GM23248 (cell line): ENCODE results near the gene MFNG. TPM values are rescaled to one million over a fixed set of nuclear protein-coding genes. Genes with fewer than 3 reads are reported as not detected.

Experiments
- DNase-seq: peaks from one replicate; pipeline ENCODE4 v3.0.0-alpha.2; 2015
- H2AFZ ChIP-seq: fragments of 200-600 bp; sonication (generic); 2 replicates; pipeline ENCODE4 v1.6.1; 2016; ENCODE audit warnings: antibody characterized with exemption
- H3F3A ChIP-seq: fragments of 200-600 bp; sonication (generic); 2 replicates; pipeline ENCODE4 v1.6.1; 2016; ENCODE audit warnings: mild to moderate bottlenecking, antibody characterized with exemption, mixed run types; ENCODE audit not compliant: insufficient read depth
- H3K27ac ChIP-seq: fragments of 200-600 bp; sonication (generic); 2 replicates; pipeline ENCODE4 v1.5.1; 2016; ENCODE audit warnings: mild to moderate bottlenecking
- H3K27me3 ChIP-seq: fragments of 200-600 bp; sonication (generic); replicated peaks from 2 replicates; pipeline ENCODE4 v1.6.1; 2016; ENCODE audit warnings: mild to moderate bottlenecking; ENCODE audit not compliant: insufficient read depth
- H3K36me3 ChIP-seq: fragments of 200-600 bp; sonication (generic); 2 replicates; pipeline ENCODE4 v1.6.1; 2016; ENCODE audit warnings: low read depth, mild to moderate bottlenecking
- H3K4me1 ChIP-seq: fragments of 200-600 bp; sonication (generic); 2 replicates; pipeline ENCODE4 v1.6.1; 2016; ENCODE audit warnings: mild to moderate bottlenecking; ENCODE audit not compliant: insufficient read depth
- H3K4me2 ChIP-seq: fragments of 200-600 bp; sonication (generic); one replicate; pipeline ENCODE4 v1.6.1; 2016; ENCODE audit warnings: mild to moderate bottlenecking; ENCODE audit not compliant: unreplicated experiment
- H3K4me3 ChIP-seq: fragments of 200-600 bp; sonication (generic); 2 replicates; pipeline ENCODE4 v1.5.1; 2016; ENCODE audit warnings: mild to moderate bottlenecking
- H3K79me2 ChIP-seq: fragments of 200-600 bp; sonication (generic); 2 replicates; pipeline ENCODE4 v1.6.1; 2016; ENCODE audit warnings: mild to moderate bottlenecking; ENCODE audit not compliant: insufficient read depth
- H3K9ac ChIP-seq: fragments of 200-600 bp; sonication (generic); 2 replicates; pipeline ENCODE4 v1.6.1; 2016; ENCODE audit warnings: mild to moderate bottlenecking
- H3K9me2 ChIP-seq: fragments of 200-600 bp; sonication (generic); 2 replicates; pipeline ENCODE4 v1.6.1; 2016; ENCODE audit warnings: mixed run types, mild to moderate bottlenecking, moderate library complexity; ENCODE audit not compliant: insufficient read depth
- H3K9me3 ChIP-seq: fragments of 200-600 bp; sonication (generic); one replicate; pipeline ENCODE4 v1.6.1; 2017; ENCODE audit warnings: low read depth
- H4K20me1 ChIP-seq: fragments of 200-600 bp; sonication (generic); 2 replicates; pipeline ENCODE4 v1.6.0; 2016; ENCODE audit not compliant: insufficient read depth
- EZH2 ChIP-seq: fragments of 200-600 bp; sonication (generic); IDR thresholded peaks from 2 replicates; pipeline ENCODE4 v1.6.1; 2018; ENCODE audit warnings: antibody characterized with exemption, mild to moderate bottlenecking; ENCODE audit not compliant: insufficient read depth, poor library complexity, severe bottlenecking
- EZH2phosphoT487 ChIP-seq: fragments of 200-600 bp; sonication (generic); IDR thresholded peaks from 2 replicates; pipeline ENCODE4 v1.6.1; 2018; ENCODE audit warnings: antibody characterized with exemption, moderate library complexity, mild to moderate bottlenecking, low read depth; ENCODE audit not compliant: insufficient read depth
- WGBS, 2 experiments: methylation state at CpG; one replicate each; pipeline ENCODE4 v1.1.6; 2015 to 2017; ENCODE audit warnings: low lambda C conversion rate in 2 of 2, low coverage in 1 of 2; ENCODE audit errors: missing lambda C conversion rate in 2 of 2; 5-methylcytosine and 5-hydroxymethylcytosine counted together
- in situ Hi-C: fragments of 300-500 bp; cut with MboI; formaldehyde crosslinking; loops from 2 replicates; pipeline ENCODE4 v1.15.0; 2020
- polyA plus RNA-seq: library from polyadenylated mRNA; unstranded; fragments of >200 nt; fragmentation: Nextera tagmentation; extraction: Ambion mirVana; gene quantifications from 2 replicates; pipeline ENCODE4 v1.2.1, GENCODE V29; 2016
- total RNA-seq: library from RNA; depleted of rRNA; stranded (reverse); fragments of >200 nt; shearing (Covaris generic); gene quantifications from 2 replicates; pipeline ENCODE4 v1.2.3, GENCODE V29; 2014

MFNG gene
- total and polyA plus RNA-seq, 2 experiments from 2014 or later = not detected

- no peaks in the 10 kb centered on the region for H3K79me2 ChIP-seq
- no peaks in the 10 kb centered on the region for H3K9me2 ChIP-seq
- peaks cover 13% of the 10 kb centered on the region for H3K4me1 ChIP-seq
- no peak overlapping the region for H2AFZ ChIP-seq
- H3K4me2 ChIP-seq = no peak overlapping the region
- H3K9ac ChIP-seq = no peak overlapping the region
- no peak for DNase-seq
- 79 to 83% methylated on average over 10 of the region's 10 CpGs for WGBS, 2 experiments
- no peak overlapping the region for H3K4me3 ChIP-seq
- H4K20me1 ChIP-seq = no peaks in the 10 kb centered on the region
- H3K9me3 ChIP-seq = no peaks in the 10 kb centered on the region
- H3F3A ChIP-seq = peaks cover 6% of the 10 kb centered on the region; the same call in 1 of the 2 replicates
- in situ Hi-C loops = no loop called here
- H3K36me3 ChIP-seq = no peaks in the 10 kb centered on the region
- TF ChIP-seq EZH2phosphoT487 (no peak), EZH2 (no peak)
- no peak overlapping the region for H3K27ac ChIP-seq
- no peaks in the 10 kb centered on the region for H3K27me3 ChIP-seq
Measured at GRCh38 chr22:37520776-37521191, 34.6 kb upstream of the MFNG start.

- no peaks in the 10 kb centered on the region for H3K9me2 ChIP-seq
- TF ChIP-seq EZH2 (no peak), EZH2phosphoT487 (no peak)
- in situ Hi-C loops = no loop called here
Measured at GRCh38 chr22:37519268-37520195, 33.3 kb upstream of the MFNG start, which contains the start of gene CARD10. TSS of gene CARD10 (minus strand) at chr22:37519415. CDS start at chr22:37519200, 215 bp downstream.

GRCh38 chr22:37518509-37519267, 32.5 kb upstream of the MFNG start:
- no peaks in the 10 kb centered on the region for H3K4me1 ChIP-seq
- peak overlapping the region; percentile 66 for H3K4me2 ChIP-seq
- no peaks in the 10 kb centered on the region for H3K9me2 ChIP-seq
- peak overlapping the region; percentile 72 for H2AFZ ChIP-seq
- no peaks in the 10 kb centered on the region for H3K79me2 ChIP-seq
- no peak overlapping the region for H3K27ac ChIP-seq
- H3K9me3 ChIP-seq = no peaks in the 10 kb centered on the region
- no peak for TF ChIP-seq EZH2
- no peak for TF ChIP-seq EZH2phosphoT487
- peak overlapping the region; percentile 77 for H3K4me3 ChIP-seq
- in situ Hi-C loops = no loop called here
- no peaks in the 10 kb centered on the region for H3K36me3 ChIP-seq
- no peaks in the 10 kb centered on the region for H4K20me1 ChIP-seq
- no peaks in the 10 kb centered on the region for H3F3A ChIP-seq
- WGBS, 2 experiments = 12 to 21% methylated on average over 30 to 53 of the region's 63 CpGs
- peak overlapping the region; percentile 67 for H3K9ac ChIP-seq
- H3K27me3 ChIP-seq = no peaks in the 10 kb centered on the region
- DNase-seq = peak; percentile 43

More at GRCh38 chr22:37519268-37520195, 33.3 kb upstream of the MFNG start, which contains the start of gene CARD10:
- H4K20me1 ChIP-seq = no peaks in the 10 kb centered on the region
- peak within 1 kb of the TSS; percentile 77 for H3K4me3 ChIP-seq
- H3K27me3 ChIP-seq = no peaks in the 10 kb centered on the region
- H3K79me2 ChIP-seq = no peaks in the 10 kb centered on the region
- peak within 1 kb of the TSS; percentile 66 for H3K4me2 ChIP-seq
- no peaks in the 10 kb centered on the region for H3K9me3 ChIP-seq
- no peaks in the 10 kb centered on the region for H3F3A ChIP-seq
- no peaks in the 10 kb centered on the region for H3K36me3 ChIP-seq
- H3K4me1 ChIP-seq = peaks cover 2% of the 10 kb centered on the region; the same call in 1 of the 2 replicates
- WGBS, 2 experiments = 7 to 10% methylated on average over 40 to 67 of the region's 99 CpGs
- DNase-seq = peak; percentile 45
- H2AFZ ChIP-seq = peak within 1 kb of the TSS; percentile 72
- H3K9ac ChIP-seq = peak within 1 kb of the TSS; percentile 67
- H3K27ac ChIP-seq = no peak within 1 kb of the TSS

- in situ Hi-C loops = no loop called here
- WGBS, 2 experiments = 87 to 88% methylated on average over 12 to 14 of the region's 15 CpGs
Measured at GRCh38 chr22:37517826-37518450, 31.8 kb upstream of the MFNG start.

More at GRCh38 chr22:37517826-37518450, 31.8 kb upstream of the MFNG start:
- peak overlapping the region; percentile 72 for H2AFZ ChIP-seq
- peak overlapping the region; percentile 77 for H3K4me3 ChIP-seq
- no peak overlapping the region for H3K27ac ChIP-seq
- no peaks in the 10 kb centered on the region for H4K20me1 ChIP-seq
- H3K27me3 ChIP-seq = no peaks in the 10 kb centered on the region
- no peak for DNase-seq
- peak overlapping the region; percentile 67; the same call in 1 of the 2 replicates for H3K9ac ChIP-seq
- H3K79me2 ChIP-seq = no peaks in the 10 kb centered on the region
- H3K4me2 ChIP-seq = peak overlapping the region; percentile 66
- 0 out of 2 replicates have a peak, but pooled peaks cover under 1% of the 10 kb centered on the region for H3F3A ChIP-seq
- H3K36me3 ChIP-seq = no peaks in the 10 kb centered on the region
- H3K4me1 ChIP-seq = peaks cover under 1% of the 10 kb centered on the region; the same call in 1 of the 2 replicates
- H3K9me2 ChIP-seq = no peaks in the 10 kb centered on the region
- H3K9me3 ChIP-seq = no peaks in the 10 kb centered on the region
- no peak for TF ChIP-seq EZH2phosphoT487
- no peak for TF ChIP-seq EZH2
